Astrocyte (in vitro differentiated cells and primary cell): ENCODE results near the gene CNP. TPM values are rescaled to one million over a fixed set of nuclear protein-coding genes. Genes with fewer than 3 reads are reported as not detected.
A peak's percentile ranks its signal among the peaks of the same experiment; 100 is the strongest.

Experiments used
- DNase-seq: peaks from one replicate; pipeline ENCODE4 v3.0.0-alpha.2; 2010; ENCODE audit warnings: low read depth
- FAIRE-seq: peaks from 2 replicates; lab custom pipeline; 2011; peaks lifted over from hg19 to GRCh38; lab: Jason Lieb, UNC
- H2AFZ ChIP-seq: 2 replicates; pipeline ENCODE4 v1.6.0; 2012; ENCODE audit warnings: low read depth, low read length, inconsistent platforms
- H3K27ac ChIP-seq: 2 replicates; pipeline ENCODE4 v1.5.1; 2011; ENCODE audit warnings: low read depth, low read length, inconsistent platforms
- H3K27me3 ChIP-seq: 2 replicates; pipeline ENCODE4 v1.6.0; 2011; ENCODE audit warnings: low read length, inconsistent platforms; ENCODE audit not compliant: insufficient read depth
- H3K36me3 ChIP-seq: 2 replicates; pipeline ENCODE4 v1.5.1; 2011; ENCODE audit warnings: low read length, inconsistent platforms; ENCODE audit not compliant: insufficient read depth
- H3K4me1 ChIP-seq: 2 replicates; pipeline ENCODE4 v1.5.1; 2011; ENCODE audit warnings: low read length, inconsistent platforms; ENCODE audit not compliant: insufficient read depth
- H3K4me2 ChIP-seq: 2 replicates; pipeline ENCODE4 v1.6.0; 2012; ENCODE audit warnings: low read length, inconsistent platforms
- H3K4me3 ChIP-seq: 2 replicates; pipeline ENCODE4 v1.5.1; 2011; ENCODE audit warnings: low read depth, mild to moderate bottlenecking, low read length, inconsistent platforms; ENCODE audit not compliant: insufficient read depth
- H3K79me2 ChIP-seq: 2 replicates; pipeline ENCODE4 v1.6.0; 2012; ENCODE audit warnings: mild to moderate bottlenecking, low read length, inconsistent platforms; ENCODE audit not compliant: insufficient read depth
- H3K9ac ChIP-seq: 2 replicates; pipeline ENCODE4 v1.6.0; 2012; ENCODE audit warnings: mild to moderate bottlenecking, low read length, inconsistent platforms
- H3K9me3 ChIP-seq: 2 replicates; pipeline ENCODE4 v1.5.1; 2012; ENCODE audit warnings: low read depth, mild to moderate bottlenecking, low read length, inconsistent platforms; ENCODE audit not compliant: insufficient read depth
- H4K20me1 ChIP-seq: 2 replicates; pipeline ENCODE4 v1.6.0; 2012; ENCODE audit warnings: low read length, inconsistent platforms; ENCODE audit not compliant: insufficient read depth
- H3K27ac Mint-ChIP-seq: one replicate; pipeline ENCODE4 v1.8.0; 2021; ENCODE audit warnings: mild to moderate bottlenecking, mixed read lengths; ENCODE audit not compliant: unreplicated experiment
- H3K27me3 Mint-ChIP-seq: one replicate; pipeline ENCODE4 v1.8.0; 2021; ENCODE audit warnings: low read depth, mixed read lengths; ENCODE audit not compliant: unreplicated experiment
- H3K36me3 Mint-ChIP-seq: one replicate; pipeline ENCODE4 v1.8.0; 2021; ENCODE audit warnings: low read depth, mixed read lengths; ENCODE audit not compliant: unreplicated experiment
- H3K4me1 Mint-ChIP-seq: one replicate; pipeline ENCODE4 v1.8.0; 2021; ENCODE audit warnings: low read depth, mixed read lengths; ENCODE audit not compliant: unreplicated experiment
- H3K4me3 Mint-ChIP-seq: one replicate; pipeline ENCODE4 v1.8.0; 2021; ENCODE audit warnings: mild to moderate bottlenecking, moderate library complexity, mixed read lengths; ENCODE audit not compliant: unreplicated experiment
- H3K9me3 Mint-ChIP-seq: one replicate; pipeline ENCODE4 v1.8.0; 2021; ENCODE audit warnings: mild to moderate bottlenecking, mixed read lengths; ENCODE audit not compliant: unreplicated experiment
- EZH2 ChIP-seq: IDR thresholded peaks from 2 replicates; pipeline ENCODE4 v1.6.1; 2012; ENCODE audit warnings: mild to moderate bottlenecking, low read length, inconsistent platforms; ENCODE audit not compliant: insufficient read depth
- total RNA-seq: library from RNA; stranded (reverse); gene quantifications from 2 replicates; pipeline ENCODE4 v1.2.1, GENCODE V29; 2021
- TF ChIP-seq, protein P1 (sequence below): IDR thresholded peaks from 2 replicates; pipeline ENCODE4 v1.5.1; 2011; ENCODE audit warnings: low read depth, mild to moderate bottlenecking, inconsistent platforms, low read length, moderate library complexity; ENCODE audit not compliant: insufficient read depth

The CNP gene
- total RNA-seq, 1 donor from 2014 or later = 169 TPM

GRCh38 chr17:41987642-41988041 is 21.0 kb downstream of the CNP start:
- H3K9me3 ChIP-seq = no peaks in the 10 kb centered on the region
- peaks cover 62% of the 10 kb centered on the region for H3K36me3 ChIP-seq
- H3K27me3 Mint-ChIP-seq = no peaks in the 10 kb centered on the region
- H3K27ac Mint-ChIP-seq = no peak overlapping the region
- no peak overlapping the region for H3K4me3 Mint-ChIP-seq
- no peak overlapping the region for H2AFZ ChIP-seq
- H3K36me3 Mint-ChIP-seq = peaks cover 21% of the 10 kb centered on the region
- no peak overlapping the region for H3K4me2 ChIP-seq
- no peak overlapping the region for H3K4me3 ChIP-seq
- no peak for DNase-seq
- H3K27me3 ChIP-seq = no peaks in the 10 kb centered on the region
- H3K27ac ChIP-seq = no peak overlapping the region
- H4K20me1 ChIP-seq = peaks cover 25% of the 10 kb centered on the region
- H3K79me2 ChIP-seq = peaks cover 2% of the 10 kb centered on the region
- H3K4me1 Mint-ChIP-seq = peaks cover 14% of the 10 kb centered on the region
- H3K9ac ChIP-seq = no peak overlapping the region
- no peak for FAIRE-seq
- TF ChIP-seq, protein P1, sequence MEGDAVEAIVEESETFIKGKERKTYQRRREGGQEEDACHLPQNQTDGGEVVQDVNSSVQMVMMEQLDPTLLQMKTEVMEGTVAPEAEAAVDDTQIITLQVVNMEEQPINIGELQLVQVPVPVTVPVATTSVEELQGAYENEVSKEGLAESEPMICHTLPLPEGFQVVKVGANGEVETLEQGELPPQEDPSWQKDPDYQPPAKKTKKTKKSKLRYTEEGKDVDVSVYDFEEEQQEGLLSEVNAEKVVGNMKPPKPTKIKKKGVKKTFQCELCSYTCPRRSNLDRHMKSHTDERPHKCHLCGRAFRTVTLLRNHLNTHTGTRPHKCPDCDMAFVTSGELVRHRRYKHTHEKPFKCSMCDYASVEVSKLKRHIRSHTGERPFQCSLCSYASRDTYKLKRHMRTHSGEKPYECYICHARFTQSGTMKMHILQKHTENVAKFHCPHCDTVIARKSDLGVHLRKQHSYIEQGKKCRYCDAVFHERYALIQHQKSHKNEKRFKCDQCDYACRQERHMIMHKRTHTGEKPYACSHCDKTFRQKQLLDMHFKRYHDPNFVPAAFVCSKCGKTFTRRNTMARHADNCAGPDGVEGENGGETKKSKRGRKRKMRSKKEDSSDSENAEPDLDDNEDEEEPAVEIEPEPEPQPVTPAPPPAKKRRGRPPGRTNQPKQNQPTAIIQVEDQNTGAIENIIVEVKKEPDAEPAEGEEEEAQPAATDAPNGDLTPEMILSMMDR = no peak
- TF ChIP-seq EZH2 = no peak
- H3K4me1 ChIP-seq = peaks cover 4% of the 10 kb centered on the region
- no peaks in the 10 kb centered on the region for H3K9me3 Mint-ChIP-seq

DNA sequence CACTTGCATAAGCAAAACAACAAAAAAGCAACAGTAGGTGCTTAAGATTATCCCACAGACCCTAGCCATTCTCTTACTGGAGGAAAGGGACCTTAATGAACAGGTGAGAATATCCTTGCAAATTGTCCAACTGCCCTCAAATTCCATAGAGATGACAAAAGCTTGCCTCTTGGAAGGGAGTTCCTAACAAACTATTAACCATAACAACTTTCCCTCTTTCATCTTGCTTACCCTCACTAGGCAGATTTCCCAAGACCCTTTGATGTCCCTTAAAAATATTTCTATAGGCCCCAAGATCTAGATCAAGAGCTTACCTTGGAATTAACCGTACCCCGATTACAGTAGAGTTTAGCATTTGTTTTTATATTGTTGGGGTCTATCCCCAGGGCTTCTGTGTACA is 21.8 kb downstream of the CNP start:
- Histone ChIP-seq H3K36me3 (peaks cover 62% of the 10 kb centered on the region), H3K27ac (no peak overlapping the region), H2AFZ (no peak overlapping the region), H3K4me3 (no peak overlapping the region), H3K4me1 (peaks cover 6% of the 10 kb centered on the region), H3K27me3 (no peaks in the 10 kb centered on the region), H3K4me2 (no peak overlapping the region), H3K79me2 (peaks cover 2% of the 10 kb centered on the region), H3K9me3 (no peaks in the 10 kb centered on the region), H4K20me1 (peaks cover 29% of the 10 kb centered on the region), H3K9ac (no peak overlapping the region)
- FAIRE-seq (no peak), DNase-seq (no peak)
- Mint-ChIP-seq H3K27ac (no peak overlapping the region), H3K36me3 (peaks cover 26% of the 10 kb centered on the region), H3K27me3 (no peaks in the 10 kb centered on the region), H3K4me3 (no peak overlapping the region), H3K9me3 (no peaks in the 10 kb centered on the region), H3K4me1 (peaks cover 18% of the 10 kb centered on the region)
- no peak for TF ChIP-seq EZH2
- TF ChIP-seq, protein P1 = no peak

- H3K36me3 Mint-ChIP-seq = peaks cover 26% of the 10 kb centered on the region
Measured at GRCh38 chr17:41989702-41990419, 23.3 kb downstream of the CNP start.

More at GRCh38 chr17:41989702-41990419, 23.3 kb downstream of the CNP start:
- no peaks in the 10 kb centered on the region for H3K27me3 Mint-ChIP-seq
- no peaks in the 10 kb centered on the region for H3K9me3 Mint-ChIP-seq
- no peak overlapping the region for H3K4me3 ChIP-seq
- H4K20me1 ChIP-seq = peaks cover 30% of the 10 kb centered on the region
- no peak for DNase-seq
- no peak overlapping the region for H3K4me3 Mint-ChIP-seq
- H3K36me3 ChIP-seq = peaks cover 59% of the 10 kb centered on the region
- H2AFZ ChIP-seq = no peak overlapping the region
- H3K4me1 ChIP-seq = peaks cover 6% of the 10 kb centered on the region
- no peaks in the 10 kb centered on the region for H3K9me3 ChIP-seq
- peaks cover 18% of the 10 kb centered on the region for H3K4me1 Mint-ChIP-seq
- peaks cover 2% of the 10 kb centered on the region for H3K79me2 ChIP-seq
- no peak for TF ChIP-seq EZH2
- TF ChIP-seq, protein P1 = no peak
- H3K4me2 ChIP-seq = no peak overlapping the region
- no peak for FAIRE-seq
- peak overlapping the region; percentile 53 for H3K27ac Mint-ChIP-seq
- no peak overlapping the region for H3K9ac ChIP-seq
- no peak overlapping the region for H3K27ac ChIP-seq
- no peaks in the 10 kb centered on the region for H3K27me3 ChIP-seq
